HG03354 (cell line): ENCODE results near the gene PLPP3.

ENCODE experiments used
- ATAC-seq: cut with Tn5 transposase; IDR thresholded peaks from one replicate; pipeline ENCODE4 v1.9.1; 2021; ENCODE audit warnings: mild to moderate bottlenecking; ENCODE audit not compliant: unreplicated experiment, poor library complexity, severe bottlenecking

PLPP3 gene

DNA sequence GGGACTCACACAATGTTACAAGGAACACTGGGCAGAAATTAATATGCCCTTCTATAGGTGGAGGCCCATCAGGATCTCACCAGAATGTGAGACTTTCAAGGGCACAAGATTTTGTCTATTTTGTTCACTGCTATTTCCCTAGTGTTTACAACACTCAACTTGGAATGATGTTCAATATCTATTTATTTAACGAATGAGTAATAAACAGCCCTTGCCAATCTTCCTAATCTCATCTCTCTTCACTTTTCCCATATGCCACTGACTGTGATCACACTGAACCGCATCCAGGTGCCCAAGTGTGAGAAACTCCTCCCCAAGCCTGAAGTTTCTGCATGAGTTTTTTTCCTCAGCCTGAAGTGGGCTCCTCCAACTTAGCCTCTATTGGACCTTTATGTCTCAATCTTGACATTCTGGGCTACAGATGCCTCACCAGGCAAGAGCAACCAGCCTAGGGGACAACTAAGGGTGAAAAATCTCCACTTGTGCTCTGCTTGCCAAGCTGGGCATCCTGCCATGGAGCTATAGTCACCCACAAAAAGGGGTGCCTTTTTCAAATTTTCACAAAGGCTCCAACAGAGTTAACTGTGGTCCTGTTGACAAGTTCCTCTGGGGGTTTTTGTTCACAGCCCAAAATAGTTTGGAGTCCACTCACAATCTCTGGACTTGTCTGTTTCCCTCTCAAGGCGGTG lies 105.6 kb downstream of the PLPP3 start:
- ATAC-seq: no peak

DNA sequence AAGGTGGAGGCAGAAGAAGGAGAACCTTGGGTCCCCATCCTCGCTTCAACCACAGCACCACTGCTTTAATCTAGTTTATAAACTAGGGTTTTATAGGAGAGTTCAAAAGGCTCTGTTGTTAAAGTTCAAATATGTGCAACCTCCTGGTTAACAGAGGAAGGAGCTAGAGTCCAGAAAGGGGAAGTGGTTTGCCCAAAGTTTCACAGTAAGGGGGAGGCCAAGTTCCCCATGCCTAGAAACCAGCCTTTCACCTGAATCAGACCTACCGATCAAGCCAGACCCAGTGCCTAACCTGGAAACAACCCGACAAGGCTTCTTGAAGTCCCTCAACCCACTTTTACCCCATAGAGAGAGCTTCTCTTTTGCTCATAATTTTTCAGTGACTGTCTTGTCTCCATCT lies 106.5 kb downstream of the PLPP3 start:
- ATAC-seq: peak; percentile 88

DNA sequence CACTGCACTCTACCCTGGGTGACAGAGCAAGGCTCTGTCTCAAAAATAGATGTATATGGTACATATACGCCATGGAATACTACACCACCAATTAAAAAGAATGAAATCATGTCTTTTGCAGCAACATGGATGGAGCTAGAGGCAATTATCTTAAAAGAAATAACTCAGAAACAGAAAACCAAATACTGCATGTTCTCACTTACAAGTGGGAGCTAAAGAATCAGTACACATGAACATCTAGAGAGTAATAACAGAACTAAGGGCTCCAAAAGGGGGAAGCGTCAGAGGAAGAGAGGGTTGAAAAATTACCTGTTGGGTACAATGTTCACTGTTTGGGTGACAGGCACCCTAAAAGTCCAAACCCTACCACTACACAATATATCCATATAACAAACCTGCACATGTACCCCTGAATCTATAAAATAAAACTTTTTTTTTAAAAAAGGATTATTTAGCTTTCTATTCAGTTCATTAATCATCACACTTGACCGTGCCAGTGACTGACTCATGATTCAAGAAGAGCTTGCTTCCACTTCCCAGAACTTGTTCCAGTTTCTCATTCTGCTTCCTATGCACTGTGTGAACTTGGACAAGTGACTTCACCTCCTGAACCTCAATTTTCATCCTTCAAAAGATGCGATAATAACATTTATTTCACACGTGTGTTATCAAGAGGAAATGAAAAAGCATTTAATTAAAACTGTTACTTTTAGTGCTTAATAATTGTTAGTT lies 109.6 kb downstream of the PLPP3 start:
- no peak for ATAC-seq

DNA sequence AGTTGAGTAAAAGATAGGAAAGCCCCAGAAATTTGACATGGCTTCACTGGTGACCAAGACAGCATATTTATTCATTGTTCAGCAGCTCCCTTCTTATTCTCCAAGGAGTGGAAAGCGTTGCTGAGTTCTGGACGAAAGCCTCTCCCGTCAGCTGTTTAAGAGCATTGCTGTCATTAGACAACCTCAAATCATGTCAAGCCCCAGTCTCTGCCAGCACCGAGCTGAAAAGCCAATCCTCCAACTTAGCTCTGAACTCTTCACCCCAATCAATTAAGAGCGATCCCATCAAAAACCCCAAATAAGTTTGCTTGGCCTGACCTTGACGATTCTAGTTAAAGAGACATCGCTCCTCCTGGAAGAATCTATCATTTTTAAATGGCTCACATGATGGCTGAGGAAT lies 110.8 kb downstream of the PLPP3 start:
- ATAC-seq: no peak

DNA sequence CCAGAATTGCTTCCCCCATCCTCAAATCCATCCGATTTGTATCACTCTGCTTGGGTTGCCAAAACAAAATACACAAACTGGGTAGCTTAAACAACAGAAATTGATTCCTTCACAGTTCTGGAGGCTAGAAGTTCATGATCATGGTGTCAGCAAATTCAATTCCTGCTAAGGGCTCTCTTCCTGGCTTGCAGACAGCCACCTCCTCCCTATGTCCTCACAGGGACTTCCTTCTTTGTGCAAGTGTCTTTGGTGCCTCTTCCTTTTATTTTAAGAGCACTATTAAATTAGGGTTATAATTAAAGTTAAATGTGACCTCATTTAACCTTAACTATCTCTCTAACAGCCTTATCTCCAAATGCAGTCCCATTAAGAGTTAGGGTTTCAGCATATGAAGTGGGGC lies 112.8 kb downstream of the PLPP3 start:
- no peak for ATAC-seq

DNA sequence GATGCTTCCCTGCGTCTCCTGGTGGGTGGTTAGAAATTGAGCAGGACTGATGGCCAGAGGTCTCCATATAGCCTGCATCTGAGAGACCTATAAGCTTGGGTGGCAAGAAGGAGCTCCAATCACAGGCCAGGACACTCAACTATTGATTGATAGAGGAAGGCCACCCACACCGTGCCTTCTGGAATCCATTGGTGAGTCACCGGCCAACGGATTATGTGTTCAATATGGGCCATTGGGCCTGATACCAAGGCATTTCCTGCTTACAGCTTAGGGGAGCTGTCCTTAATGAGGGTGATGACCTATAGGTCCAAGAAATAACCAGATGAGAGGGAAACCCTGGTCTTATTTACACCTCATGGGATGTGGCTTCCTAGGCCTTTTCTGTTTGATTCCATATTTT lies 115.1 kb downstream of the PLPP3 start:
- ATAC-seq: no peak

DNA sequence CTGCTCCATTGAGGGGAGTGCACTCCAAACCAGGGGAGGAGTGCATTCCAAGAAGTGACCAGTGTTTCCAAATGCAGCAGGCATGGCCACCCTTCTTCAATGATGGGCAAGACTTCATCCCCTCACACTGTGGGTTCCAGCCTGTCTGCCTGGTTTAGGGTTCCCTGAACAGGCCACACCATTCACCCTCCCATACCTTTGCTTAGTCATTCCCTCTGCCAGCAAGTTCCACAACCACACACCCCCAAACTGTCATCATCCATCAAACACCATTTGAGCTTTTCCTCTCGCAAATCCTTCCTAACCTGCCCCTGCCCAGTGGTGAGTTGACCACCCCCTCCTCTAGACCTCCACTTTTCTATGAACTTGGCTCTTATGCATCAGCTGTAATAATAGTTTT lies 116.0 kb downstream of the PLPP3 start:
- no peak for ATAC-seq

DNA sequence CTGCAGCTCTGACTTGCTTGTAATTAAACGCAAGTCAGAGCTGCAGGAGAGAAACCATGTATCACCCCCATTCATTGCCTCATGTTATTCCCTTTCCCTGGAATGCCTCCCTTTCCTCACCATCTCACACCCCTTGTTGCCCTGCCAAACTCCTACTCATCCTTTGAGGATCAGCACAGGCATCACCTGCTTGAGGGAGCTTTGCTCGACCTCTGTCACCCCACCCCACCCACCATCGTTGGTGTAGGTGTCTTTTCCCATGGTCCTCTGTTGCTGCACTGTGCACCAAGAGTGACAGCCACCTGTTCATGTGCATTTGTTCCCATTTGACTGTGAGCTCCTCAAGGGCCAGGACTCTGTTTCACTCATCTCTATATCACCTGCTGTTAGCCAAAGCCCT lies 117.2 kb downstream of the PLPP3 start:
- no peak for ATAC-seq

DNA sequence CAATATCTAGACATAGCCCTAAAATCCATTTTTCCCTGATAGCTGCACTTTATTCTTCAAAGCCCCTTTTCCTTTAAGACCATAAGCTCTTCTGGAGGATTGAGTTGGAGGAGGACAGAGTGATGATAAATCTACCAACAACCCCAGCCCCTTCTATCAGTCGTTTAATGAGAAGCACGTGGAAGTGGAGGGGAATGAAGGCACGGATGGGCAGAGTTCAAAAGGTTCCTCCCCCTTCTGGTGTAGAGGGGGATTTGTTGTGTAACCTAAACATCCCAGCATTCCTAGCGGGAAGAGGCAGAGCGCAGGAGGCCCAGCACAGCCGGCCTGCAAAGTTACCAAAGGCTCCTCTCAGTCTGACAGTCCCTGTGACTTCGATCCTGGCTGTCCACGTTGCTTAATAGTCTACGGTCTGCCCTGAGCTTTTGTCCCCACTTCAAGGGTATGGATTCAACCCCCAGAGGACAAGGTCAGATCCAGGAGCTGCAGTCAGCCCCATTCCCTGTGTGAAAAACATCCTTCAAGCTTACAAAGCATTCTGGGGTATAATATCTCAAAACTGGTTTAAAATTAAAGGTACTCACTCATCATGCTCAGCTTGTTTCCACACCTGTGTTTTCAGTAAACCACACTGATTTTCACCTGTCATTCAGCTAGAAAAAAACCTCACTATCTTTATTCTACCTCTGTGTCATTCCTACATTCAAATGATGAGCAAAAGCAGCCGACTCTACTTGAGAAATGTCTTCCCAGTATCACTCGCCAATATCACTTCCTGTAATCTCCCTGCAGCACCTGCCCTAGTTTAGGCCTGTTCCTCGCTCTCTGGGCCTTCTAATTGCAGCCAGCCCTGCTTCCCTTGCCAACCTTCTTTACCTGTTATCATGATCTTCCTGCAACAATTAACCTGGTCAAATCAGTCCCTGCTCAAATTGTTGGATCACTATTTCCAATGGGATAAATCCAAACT lies 117.9 kb downstream of the PLPP3 start:
- ATAC-seq: no peak

DNA sequence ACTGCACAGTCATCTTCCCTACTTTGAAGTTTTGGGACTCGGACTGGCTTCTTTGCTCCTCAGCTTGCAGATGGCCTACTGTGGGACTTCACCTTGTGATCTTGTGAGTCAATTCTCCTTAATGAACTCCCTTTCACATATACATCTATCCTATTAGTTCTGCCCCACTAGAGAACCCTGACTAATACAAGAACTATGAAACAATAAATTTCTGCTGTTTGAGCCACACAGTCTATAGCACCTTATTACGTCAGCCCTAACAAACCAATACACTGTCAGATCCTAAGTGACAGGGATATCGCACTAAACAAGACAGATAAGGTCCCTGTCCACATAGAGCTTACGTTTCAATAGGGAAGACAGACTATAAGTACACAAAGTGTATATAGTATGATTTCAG lies 120.1 kb downstream of the PLPP3 start:
- no peak for ATAC-seq

DNA sequence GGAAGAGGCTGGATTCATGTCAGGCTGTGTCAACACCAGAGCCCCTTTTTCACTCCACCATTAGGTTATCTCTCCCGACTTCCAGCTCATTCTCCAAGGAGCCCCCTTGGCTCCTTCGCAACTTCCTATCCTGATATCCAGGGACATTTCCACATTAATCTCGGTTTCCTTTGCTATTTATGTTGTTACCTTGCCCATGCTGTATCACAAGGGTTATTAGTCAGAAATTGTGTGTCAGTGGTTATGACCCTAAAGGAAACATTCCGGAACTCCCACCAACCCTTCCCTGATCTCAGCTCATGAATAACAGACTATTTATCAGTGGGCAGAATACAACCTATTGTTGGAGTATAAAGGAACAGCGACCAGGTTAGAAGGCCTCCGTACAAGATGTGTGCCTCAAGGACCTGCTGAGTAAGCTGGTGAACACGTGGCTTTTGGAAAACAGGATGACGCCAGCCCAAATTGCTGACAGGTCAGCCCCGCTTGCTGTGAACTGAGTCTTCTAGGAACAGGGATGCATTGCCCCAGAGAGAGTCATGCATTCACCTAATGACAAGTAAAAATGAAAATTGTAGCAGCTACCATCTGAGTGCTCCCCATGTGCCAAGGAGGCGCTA lies 121.5 kb downstream of the PLPP3 start:
- ATAC-seq: no peak

DNA sequence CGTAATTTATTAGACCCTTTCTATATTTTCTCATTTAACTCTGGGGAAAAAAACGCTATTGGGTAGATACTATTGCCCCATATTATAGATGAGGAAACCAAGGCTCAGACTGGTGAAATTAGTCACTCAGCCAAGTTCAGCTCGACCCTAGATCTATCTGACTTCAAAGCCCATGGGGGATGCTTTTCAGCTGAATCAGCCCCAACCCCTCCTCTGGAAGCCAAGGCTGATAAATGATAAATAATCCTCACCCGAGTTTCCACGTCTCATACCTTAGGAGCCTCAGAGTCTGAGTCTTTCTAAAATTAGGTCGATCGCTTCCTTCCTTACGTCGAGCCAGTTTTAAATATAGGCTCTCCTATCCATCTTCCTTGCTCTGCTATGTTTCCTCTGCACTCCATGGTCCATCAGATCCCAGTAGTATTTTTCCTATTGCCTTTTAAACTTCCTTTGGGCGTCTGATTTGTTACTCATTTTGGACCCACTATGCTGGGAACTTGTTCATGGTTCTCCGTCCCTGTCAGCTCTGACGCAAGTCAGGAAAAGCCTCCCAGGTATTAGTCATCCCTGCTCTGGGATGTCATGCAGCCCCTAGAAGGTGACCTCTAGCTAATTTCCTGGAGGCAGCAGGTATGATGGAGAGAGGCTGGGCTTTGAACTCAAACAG lies 122.8 kb downstream of the PLPP3 start:
- ATAC-seq: no peak

DNA sequence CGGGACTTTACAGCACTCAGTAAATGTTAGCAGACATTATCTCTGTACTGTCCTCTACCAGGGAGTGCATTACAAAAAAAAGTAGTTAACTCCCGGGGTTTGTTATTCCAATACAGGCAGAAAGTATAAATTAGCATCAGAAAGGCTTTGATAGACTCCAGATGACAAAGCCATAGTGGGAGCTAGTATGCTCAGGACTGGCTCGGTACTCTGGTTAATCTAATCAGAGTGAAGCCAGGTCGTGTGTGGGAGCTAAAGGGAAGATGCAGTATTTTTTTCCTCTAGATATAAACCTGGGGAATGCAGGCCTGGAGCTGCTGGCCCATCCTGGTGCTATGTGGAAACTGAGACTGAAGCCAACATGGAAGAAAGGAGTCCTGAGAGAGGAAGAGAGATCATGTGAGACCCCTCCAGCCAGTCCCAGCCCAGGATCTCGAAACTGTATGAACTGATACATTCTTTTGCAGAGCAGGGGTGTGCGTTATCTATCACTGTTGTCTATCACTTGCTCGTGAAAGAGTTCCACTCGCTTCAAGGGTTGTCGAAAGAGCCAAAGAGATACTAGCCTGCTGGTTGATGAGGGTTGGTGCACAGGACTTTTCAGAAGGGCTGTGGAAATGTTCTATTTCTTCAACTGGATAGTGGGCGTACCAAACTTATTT lies 125.8 kb downstream of the PLPP3 start:
- no peak for ATAC-seq

DNA sequence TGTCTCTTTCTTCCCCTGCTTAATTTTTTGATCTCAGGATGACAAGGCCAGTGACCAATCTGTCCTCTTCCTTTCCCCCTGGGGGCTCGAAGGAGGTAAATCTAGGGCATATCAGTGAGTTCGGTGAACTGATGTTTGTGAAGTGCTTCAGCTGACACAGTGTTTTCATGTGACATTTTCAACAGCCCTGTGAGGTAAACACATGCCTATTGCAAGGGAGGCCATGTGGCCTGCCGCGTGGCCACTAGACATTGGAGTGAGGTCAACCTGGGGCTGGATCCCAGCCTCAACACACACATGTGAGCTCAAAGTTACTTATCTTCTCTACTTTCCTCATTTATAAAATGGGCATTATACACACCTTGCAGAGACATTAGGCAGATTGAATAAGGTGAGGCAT lies 126.3 kb downstream of the PLPP3 start:
- ATAC-seq: no peak

DNA sequence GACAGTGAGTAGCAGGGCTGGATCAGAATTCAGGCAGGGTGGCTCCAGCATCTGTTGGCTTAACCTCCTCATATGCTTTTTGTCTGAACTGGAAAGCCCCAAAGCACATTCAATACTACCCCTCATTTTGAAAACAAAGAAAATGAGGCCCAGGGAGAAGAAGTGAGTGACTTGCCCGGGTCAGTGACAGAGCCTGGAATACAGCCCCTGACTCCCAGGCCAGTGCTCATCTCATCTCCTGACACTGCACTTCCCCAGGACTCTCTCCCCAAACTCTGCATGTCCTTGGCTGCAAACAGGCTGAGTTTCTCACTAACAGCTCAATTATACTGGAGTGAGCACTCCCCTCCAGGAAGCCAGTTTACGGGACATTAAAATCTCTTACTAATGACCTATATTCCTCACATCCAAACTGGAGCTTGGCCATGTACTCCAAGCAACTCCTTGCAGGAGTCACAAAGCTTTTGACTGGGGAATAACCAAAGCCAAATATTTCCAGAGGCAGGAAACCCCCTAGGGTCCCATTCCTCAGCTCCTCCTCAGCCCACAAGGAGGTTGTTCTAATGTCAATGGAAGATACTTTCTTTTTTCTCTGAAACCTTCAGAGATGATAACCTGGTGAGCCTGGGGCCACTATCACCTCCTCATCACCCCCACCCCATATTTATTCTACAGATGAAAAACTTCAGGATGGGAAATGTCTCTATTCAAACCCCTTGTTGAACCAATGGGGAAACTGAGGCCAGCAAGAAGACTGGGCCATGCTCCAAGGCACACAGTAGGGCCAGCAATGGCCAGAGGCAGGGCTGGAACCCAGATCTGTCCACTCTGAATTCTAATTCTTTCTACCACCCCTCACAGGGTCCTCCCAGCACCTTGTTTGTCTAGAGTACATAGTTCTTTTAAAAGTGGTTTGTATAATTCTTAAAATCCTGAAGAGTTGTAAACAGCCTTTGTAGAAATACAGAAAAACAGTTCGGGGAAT lies 127.0 kb downstream of the PLPP3 start:
- no peak for ATAC-seq

DNA sequence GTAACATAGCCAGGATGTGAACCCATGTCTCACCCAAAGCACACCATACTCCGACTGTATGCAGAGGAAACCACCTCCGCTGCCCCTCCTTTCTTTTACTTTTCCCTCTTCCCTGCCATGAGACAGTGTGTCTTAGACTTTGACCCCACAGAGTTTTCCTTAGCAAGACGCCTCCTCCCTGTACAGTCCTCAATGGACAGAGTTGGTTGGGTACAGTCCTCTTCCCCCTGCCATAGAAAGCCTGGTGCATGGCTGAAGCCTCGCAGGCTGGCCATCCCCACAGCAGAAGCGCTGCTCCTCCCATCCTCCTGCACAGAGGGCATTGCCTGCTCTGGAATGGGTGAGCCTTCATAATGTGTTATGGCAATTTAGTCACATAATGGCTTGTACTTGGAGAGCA lies 127.9 kb downstream of the PLPP3 start:
- no peak for ATAC-seq

DNA sequence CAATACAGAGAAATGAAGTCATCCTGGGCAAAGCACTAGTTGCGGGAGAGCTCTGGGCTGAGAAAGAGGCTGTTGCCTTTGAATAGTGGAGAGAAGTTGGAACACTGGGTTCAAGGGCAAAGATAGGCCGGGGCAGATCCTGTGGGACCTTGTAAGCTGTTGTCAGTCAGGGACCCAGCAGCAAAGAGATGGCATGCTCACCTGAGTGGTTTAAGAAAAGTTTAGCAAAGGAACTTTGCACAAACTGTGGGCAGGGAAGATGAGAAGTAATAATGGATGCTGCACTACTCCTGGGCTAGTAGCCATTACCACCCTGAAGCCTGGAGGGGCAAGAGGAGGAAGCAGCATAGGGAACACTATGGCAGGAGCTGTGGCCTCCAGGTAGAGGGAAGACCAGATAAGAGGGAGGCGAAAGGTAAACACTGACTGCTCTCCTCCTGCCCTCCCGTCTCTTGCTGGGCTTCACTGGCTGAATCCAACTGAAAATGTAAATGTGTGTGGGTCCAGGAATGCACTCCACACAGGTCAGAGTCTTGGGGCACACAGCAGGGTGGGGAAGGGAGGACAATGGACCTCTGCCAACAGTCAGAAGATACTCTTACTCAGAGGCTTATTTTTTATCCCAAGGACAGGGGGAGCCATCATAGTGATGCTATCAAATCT lies 129.2 kb downstream of the PLPP3 start:
- no peak for ATAC-seq
